BLaER1 (cell line): ENCODE results near the gene SYNPO2.

Experiments
- H3K27ac ChIP-seq: shearing (Covaris generic); formaldehyde crosslinking; 2 replicates; pipeline ENCODE4 v1.8.1; 2022
- H3K27me3 ChIP-seq: shearing (Covaris generic); formaldehyde crosslinking; 2 replicates; pipeline ENCODE4 v1.8.1; 2022
- H3K36me3 ChIP-seq: shearing (Covaris generic); formaldehyde crosslinking; 2 replicates; pipeline ENCODE4 v1.8.1; 2022
- H3K4me1 ChIP-seq: shearing (Covaris generic); formaldehyde crosslinking; 2 replicates; pipeline ENCODE4 v1.8.1; 2022
- H3K4me2 ChIP-seq: shearing (Covaris generic); formaldehyde crosslinking; 2 replicates; pipeline ENCODE4 v1.8.1; 2022
- H3K4me3 ChIP-seq: shearing (Covaris generic); formaldehyde crosslinking; 2 replicates; pipeline ENCODE4 v1.8.1; 2022
- H3K9ac ChIP-seq: shearing (Covaris generic); formaldehyde crosslinking; 2 replicates; pipeline ENCODE4 v1.8.1; 2022
- H3K9me3 ChIP-seq: shearing (Covaris generic); formaldehyde crosslinking; 2 replicates; pipeline ENCODE4 v1.8.1; 2022
- H4K20me1 ChIP-seq: shearing (Covaris generic); formaldehyde crosslinking; 2 replicates; pipeline ENCODE4 v1.8.1; 2022
- Cebpa-rat ChIP-seq: shearing (Covaris generic); IDR thresholded peaks from 2 replicates; pipeline ENCODE4 v1.8.1; 2022

SYNPO2 gene

GRCh38 chr4:118888666-118889311, at the start of gene SYNPO2:
Gene SYNPO2, plus strand, starts transcription at chr4:118888854. Its CDS starts 183 bp downstream, at chr4:118889037.
- no peaks in the 10 kb centered on the region for H3K36me3 ChIP-seq
- H3K9me3 ChIP-seq, result no peaks in the 10 kb centered on the region
- no peaks in the 10 kb centered on the region for H3K27me3 ChIP-seq
- H3K4me1 ChIP-seq, result no peaks in the 10 kb centered on the region
- H3K4me3 ChIP-seq, result no peak within 1 kb of the TSS
- H4K20me1 ChIP-seq, result no peaks in the 10 kb centered on the region
- H3K4me2 ChIP-seq, result no peak within 1 kb of the TSS
- no peak within 1 kb of the TSS for H3K9ac ChIP-seq
- TF ChIP-seq Cebpa-rat, result no peak
- H3K27ac ChIP-seq, result no peak within 1 kb of the TSS

GRCh38 chr4:118839221-118839927, 49.3 kb upstream of the SYNPO2 start:
- Histone ChIP-seq H3K4me2 (no peak overlapping the region), H3K27me3 (no peaks in the 10 kb centered on the region), H3K4me1 (peaks cover 33% of the 10 kb centered on the region), H3K27ac (no peak overlapping the region), H3K4me3 (no peak overlapping the region), H3K9me3 (no peaks in the 10 kb centered on the region), H3K36me3 (no peaks in the 10 kb centered on the region), H4K20me1 (no peaks in the 10 kb centered on the region), H3K9ac (no peak overlapping the region)
- TF ChIP-seq Cebpa-rat, result no peak

GRCh38 chr4:118842055-118842454, 46.6 kb upstream of the SYNPO2 start:
- peaks cover 29% of the 10 kb centered on the region for H3K4me1 ChIP-seq
- TF ChIP-seq Cebpa-rat, result no peak
- no peak overlapping the region for H3K4me3 ChIP-seq
- peak overlapping the region; percentile 72; the same call in 1 of the 2 replicates for H3K4me2 ChIP-seq
- H3K27me3 ChIP-seq, result no peaks in the 10 kb centered on the region
- no peaks in the 10 kb centered on the region for H3K36me3 ChIP-seq
- no peaks in the 10 kb centered on the region for H3K9me3 ChIP-seq
- no peak overlapping the region for H3K9ac ChIP-seq
- H4K20me1 ChIP-seq, result no peaks in the 10 kb centered on the region
- no peak overlapping the region for H3K27ac ChIP-seq

- no peak for TF ChIP-seq Cebpa-rat
- no peaks in the 10 kb centered on the region for H3K27me3 ChIP-seq
- no peaks in the 10 kb centered on the region for H4K20me1 ChIP-seq
- no peak overlapping the region; the same call in 1 of the 2 replicates for H3K9ac ChIP-seq
- H3K27ac ChIP-seq, result peak overlapping the region; percentile 16; the same call in 1 of the 2 replicates
- no peaks in the 10 kb centered on the region for H3K9me3 ChIP-seq
- H3K4me2 ChIP-seq, result peak overlapping the region; percentile 72
- H3K36me3 ChIP-seq, result no peaks in the 10 kb centered on the region
- H3K4me3 ChIP-seq, result no peak overlapping the region
- peaks cover 29% of the 10 kb centered on the region for H3K4me1 ChIP-seq
These were observed 45.4 kb upstream of the SYNPO2 start for GRCh38 chr4:118843237-118843636.

- TF ChIP-seq Cebpa-rat, result no peak
- no peak overlapping the region for H3K27ac ChIP-seq
- peaks cover 34% of the 10 kb centered on the region for H3K4me1 ChIP-seq
- H3K36me3 ChIP-seq, result no peaks in the 10 kb centered on the region
- no peak overlapping the region for H3K4me3 ChIP-seq
- no peak overlapping the region for H3K4me2 ChIP-seq
- H3K27me3 ChIP-seq, result no peaks in the 10 kb centered on the region
- no peaks in the 10 kb centered on the region for H3K9me3 ChIP-seq
- no peaks in the 10 kb centered on the region for H4K20me1 ChIP-seq
- H3K9ac ChIP-seq, result no peak overlapping the region
These were observed 43.1 kb upstream of the SYNPO2 start for GRCh38 chr4:118845552-118846050.

GRCh38 chr4:118846979-118847378, 41.7 kb upstream of the SYNPO2 start:
- Histone ChIP-seq H3K4me1 (peaks cover 40% of the 10 kb centered on the region), H3K9me3 (no peaks in the 10 kb centered on the region), H3K36me3 (no peaks in the 10 kb centered on the region), H3K27me3 (no peaks in the 10 kb centered on the region), H3K27ac (no peak overlapping the region), H4K20me1 (no peaks in the 10 kb centered on the region), H3K4me2 (no peak overlapping the region), H3K4me3 (no peak overlapping the region), H3K9ac (no peak overlapping the region)
- TF ChIP-seq Cebpa-rat, result no peak

GRCh38 chr4:118848242-118848641, 40.4 kb upstream of the SYNPO2 start:
- Histone ChIP-seq H3K27ac (no peak overlapping the region), H4K20me1 (no peaks in the 10 kb centered on the region), H3K4me1 (peaks cover 27% of the 10 kb centered on the region), H3K4me3 (no peak overlapping the region), H3K9ac (no peak overlapping the region), H3K4me2 (no peak overlapping the region), H3K36me3 (no peaks in the 10 kb centered on the region), H3K9me3 (no peaks in the 10 kb centered on the region), H3K27me3 (no peaks in the 10 kb centered on the region)
- no peak for TF ChIP-seq Cebpa-rat

GRCh38 chr4:118848901-118849300, 39.8 kb upstream of the SYNPO2 start:
- Histone ChIP-seq H3K4me1 (peaks cover 21% of the 10 kb centered on the region), H3K27ac (no peak overlapping the region), H3K9me3 (no peaks in the 10 kb centered on the region), H3K4me3 (no peak overlapping the region), H3K9ac (no peak overlapping the region), H3K4me2 (no peak overlapping the region), H4K20me1 (no peaks in the 10 kb centered on the region), H3K27me3 (no peaks in the 10 kb centered on the region), H3K36me3 (no peaks in the 10 kb centered on the region)
- no peak for TF ChIP-seq Cebpa-rat

- Histone ChIP-seq H3K9me3 (no peaks in the 10 kb centered on the region), H3K4me1 (peaks cover 20% of the 10 kb centered on the region), H3K4me3 (peak overlapping the region; percentile 59), H3K27me3 (no peaks in the 10 kb centered on the region), H3K27ac (no peak overlapping the region), H3K4me2 (peak overlapping the region; percentile 73), H3K36me3 (no peaks in the 10 kb centered on the region), H3K9ac (no peak overlapping the region), H4K20me1 (no peaks in the 10 kb centered on the region)
- no peak for TF ChIP-seq Cebpa-rat
These were observed 38.7 kb upstream of the SYNPO2 start for GRCh38 chr4:118849867-118850487.
